ENCODE data around the gene ABCD2.
"Not testable (repeated sequence)": the region's sequence is repeated elsewhere in the genome, so short reads cannot be mapped to it uniquely, and the experiment has no call there.

The ABCD2 gene

DNA sequence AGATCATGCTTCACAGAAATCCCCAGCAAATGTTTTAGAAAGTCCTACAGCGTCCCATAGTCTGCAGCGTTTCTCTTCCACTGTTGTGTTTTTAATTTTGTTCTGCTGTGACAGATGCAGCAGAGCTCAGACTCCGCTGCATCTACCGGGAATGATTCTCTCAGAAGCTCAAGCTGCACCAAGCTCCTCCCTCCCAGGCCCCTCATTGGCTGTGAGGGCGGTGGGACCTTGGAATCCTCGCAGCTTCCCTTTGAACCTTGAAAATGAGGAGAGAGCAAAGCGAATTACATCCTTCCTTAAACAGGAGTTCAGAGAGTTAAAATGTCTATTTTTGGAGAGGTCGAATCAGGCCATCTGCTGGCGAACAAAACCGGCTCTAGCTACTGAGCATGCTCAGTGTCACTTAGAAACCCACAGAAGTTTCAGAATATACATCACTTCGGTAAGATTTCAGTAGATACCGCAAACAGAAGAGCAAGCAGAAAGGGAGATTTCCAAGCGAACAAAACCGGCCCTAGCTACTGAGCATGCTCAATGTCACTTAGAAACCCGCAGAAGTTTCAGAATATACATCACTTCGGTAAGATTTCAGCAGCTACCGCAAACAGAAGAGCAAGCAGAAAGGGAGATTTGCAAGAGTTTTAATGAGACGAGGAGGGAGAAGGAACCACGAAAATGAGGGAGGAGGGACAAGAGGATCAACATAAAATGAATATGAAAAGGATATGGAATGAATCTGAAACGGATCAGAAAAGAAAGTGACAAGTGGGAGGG is at the start of gene ABCD2:
TSS of gene ABCD2 (minus strand) at position 144 of the 774 bp plus-strand sequence. CDS start 188 bp downstream, outside the sequence.
- DNase-seq (ENCODE audit: low spot score): peak; percentile 85

DNA sequence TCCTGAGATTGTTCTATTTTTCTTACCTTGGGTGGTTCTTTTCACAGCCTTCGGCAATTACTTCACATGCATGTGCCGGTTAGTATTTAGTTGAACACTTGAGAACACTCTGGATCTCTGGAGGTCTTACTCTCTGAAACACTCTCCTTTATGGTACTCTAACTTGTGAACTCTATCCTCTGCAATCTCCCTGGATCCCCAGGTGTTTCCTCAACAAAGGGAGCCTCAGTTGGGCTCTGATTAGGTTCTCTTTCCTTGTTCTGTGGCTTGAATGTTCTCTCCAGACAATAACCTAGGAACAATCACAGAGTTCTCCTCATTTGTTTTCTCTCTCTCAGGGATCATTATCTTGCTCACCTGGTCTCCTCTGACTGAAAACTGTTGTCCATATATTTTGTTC is 40.5 kb upstream of the ABCD2 start:
- no peak for DNase-seq (ENCODE audit: low spot score)

DNA sequence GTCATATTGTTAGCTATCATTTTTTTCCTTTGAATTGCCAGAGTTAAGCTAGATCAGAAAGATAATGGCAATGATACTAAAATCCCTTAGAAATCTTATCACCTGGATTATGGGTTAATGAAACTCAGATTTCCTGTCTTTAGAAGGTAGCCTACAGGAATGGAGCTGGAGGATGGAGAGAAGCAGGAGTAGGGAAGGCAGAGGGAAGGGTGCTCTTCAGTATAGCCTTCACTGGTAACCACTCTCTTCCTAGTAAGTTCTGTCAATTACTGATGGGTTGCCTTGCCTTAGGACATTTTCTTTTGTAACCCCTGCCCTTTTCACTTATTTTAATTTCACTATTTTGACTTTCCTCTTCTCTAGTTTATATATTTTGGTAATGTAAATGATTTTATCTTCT is 27.8 kb upstream of the ABCD2 start:
- no peak for DNase-seq (ENCODE audit: low spot score)

DNA sequence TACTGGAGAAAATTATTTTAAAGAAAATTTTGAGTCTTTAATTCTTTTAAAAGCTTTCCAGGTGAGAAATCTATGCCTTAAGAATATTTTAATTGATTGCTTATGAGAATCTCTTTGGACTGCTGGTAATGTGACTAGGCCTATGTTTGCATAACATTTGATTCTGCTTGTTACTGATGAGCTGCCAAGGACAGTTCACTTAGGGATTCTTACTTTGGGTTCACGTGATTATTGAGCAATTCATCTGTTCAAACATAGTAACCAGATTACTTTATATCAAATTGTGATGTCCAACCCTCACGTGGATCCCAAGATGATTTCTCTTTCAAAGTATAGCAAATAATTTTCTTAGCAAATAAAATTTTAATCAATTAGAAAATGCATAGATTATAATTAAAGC is 27.4 kb upstream of the ABCD2 start:
- no peak for DNase-seq (ENCODE audit: low spot score)

DNA sequence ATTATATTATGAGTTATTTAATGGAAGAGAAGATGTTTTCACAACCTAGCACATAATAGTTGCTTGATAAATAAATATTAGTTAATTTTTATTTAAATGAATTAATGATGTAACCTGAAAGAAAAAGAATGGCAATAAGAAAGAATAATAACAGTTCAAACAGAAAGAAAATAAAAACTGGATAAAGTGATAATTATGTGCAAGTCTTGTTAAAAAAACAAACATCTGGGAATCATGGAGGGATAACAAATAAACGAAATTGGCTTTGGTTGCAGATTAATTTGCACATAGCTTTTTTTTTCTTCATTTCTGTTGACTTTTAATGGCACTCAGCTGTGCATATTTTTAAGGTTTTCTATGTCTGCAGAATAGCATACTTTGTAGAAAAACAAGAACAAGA is 23.4 kb upstream of the ABCD2 start:
- no peak for DNase-seq (ENCODE audit: low spot score)

DNA sequence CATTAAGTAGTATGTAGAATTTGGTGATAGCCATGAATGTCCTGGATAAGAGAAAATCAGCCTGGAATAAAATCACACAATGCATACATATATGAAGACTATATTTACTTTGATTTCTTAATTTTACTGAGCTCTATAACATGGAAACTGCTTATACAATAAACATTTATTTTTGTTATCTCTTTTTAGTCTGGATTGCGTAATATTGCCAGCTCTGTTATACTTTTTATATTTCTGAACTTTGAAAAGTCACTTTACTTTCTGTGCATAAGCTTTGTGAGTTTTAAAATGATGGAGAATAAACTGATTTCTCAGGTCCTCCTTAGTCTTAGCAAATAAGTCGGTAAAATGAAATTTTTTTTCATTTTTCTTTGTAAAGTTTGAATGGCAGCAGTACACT is 19.2 kb upstream of the ABCD2 start:
- DNase-seq (ENCODE audit: low spot score): no peak

DNA sequence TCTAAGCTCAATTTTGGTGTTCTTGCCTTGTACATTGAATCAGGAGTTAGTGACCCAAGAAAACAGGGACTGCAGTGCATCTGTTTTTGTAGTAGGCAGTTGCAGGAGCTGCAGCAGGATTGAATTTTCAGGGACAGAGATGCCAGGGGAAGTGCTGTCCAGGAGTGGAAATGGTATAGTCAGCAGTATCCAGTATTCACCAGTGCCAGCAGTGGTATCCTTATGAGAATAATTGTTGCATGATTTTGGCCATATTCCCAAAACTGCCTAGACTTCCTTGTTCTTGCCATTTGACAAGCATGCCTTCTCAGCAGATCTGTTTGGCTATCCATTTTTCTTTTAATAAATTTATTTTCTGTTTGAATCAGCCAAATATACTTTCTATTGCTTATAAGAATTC is 18.6 kb upstream of the ABCD2 start:
- no peak for DNase-seq (ENCODE audit: low spot score)

DNA sequence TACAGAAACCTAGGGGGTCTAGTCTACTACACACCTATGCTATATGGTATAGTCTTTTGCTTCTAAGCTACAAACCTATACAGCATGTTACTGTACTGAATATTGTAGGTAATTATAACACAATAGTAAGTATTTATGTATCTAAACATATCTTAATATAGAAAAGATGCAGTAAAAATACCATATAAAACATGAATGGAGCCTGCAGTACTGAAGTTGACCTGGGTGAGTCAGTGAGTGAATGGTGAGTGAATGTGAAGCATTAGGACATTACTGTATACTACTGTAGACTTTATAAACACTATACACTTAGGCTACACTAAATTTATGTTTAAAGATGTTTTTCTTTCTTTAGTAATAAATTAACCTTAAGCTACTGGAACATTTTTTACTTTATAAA is 13.1 kb upstream of the ABCD2 start:
- DNase-seq (ENCODE audit: low spot score): no peak

DNA sequence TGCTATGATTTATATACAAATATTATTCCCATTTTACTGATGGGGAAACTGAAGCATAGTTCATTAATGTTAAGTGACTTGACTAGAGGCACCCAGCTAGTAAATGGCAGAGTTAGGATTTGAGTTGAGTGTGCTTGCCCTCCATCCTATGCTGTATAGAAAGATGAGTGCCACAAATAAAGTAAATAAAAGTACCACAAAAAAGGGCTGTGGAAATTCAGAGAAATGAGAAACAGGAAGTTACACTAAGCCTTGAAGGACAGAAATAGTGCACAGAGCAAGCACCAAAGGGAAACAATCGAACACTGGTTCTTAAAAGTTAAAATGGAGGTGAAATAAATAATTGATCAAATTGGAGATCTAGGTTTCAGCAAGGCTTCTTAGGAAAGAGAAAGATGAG is 9.2 kb upstream of the ABCD2 start:
- DNase-seq (ENCODE audit: low spot score): no peak

DNA sequence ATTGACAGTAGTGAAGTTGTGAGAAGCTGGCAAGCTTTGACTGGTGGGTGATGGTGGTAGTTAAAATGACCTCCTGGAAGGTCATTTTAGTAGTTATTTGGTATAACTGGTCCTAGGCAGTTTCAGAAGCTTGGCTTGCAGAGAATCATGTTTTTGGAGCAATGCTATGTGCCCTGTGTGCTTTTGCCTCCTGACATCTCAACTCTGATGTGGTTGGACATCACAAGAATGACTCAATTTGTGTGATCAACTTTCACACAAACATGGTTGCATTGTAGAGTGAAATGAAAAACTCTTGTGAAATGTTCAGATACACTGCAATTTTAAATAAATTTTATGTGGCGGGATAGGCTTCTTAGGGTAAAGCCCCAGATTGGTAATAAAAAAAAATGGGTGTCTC is 8.3 kb upstream of the ABCD2 start:
- DNase-seq (ENCODE audit: low spot score): no peak

DNA sequence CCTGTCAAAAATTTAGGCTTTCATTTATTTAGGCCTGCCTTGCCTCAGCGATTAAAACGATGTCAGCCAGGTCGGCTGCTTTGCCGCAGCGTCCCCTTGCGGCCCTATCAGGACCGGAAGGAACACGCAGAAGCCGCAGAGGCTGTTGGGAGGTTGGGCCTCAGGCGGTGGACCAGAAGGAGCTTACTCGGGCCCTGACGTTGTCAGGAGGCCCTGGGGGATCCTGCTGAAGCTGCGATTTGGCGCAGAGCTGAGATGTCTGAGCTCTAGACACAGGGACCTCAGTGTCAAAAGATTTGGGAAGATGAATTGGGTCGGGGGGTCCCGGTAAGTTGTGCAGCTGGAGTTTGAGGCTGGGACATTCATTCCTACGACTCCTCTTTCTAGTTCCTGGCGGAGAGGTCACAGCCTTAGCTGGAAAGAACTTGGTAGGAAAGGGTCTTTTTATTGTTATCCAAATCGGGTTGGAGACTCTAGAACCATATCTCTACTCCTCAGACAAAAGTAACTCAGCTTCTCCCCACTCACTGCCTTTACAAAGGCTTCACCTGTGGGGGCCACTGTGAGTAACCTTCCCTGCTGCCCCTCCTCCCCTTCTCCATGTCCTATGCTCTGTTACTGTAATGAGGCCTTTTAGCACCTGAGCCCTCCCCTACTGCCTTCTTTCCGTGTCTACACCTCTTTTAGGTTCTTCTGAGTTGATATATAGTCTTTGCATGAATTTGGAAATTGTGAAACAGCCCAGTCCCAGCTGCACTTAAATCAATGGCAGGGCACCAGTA is 6.6 kb upstream of the ABCD2 start:
- DNase-seq (ENCODE audit: low spot score): no peak

DNA sequence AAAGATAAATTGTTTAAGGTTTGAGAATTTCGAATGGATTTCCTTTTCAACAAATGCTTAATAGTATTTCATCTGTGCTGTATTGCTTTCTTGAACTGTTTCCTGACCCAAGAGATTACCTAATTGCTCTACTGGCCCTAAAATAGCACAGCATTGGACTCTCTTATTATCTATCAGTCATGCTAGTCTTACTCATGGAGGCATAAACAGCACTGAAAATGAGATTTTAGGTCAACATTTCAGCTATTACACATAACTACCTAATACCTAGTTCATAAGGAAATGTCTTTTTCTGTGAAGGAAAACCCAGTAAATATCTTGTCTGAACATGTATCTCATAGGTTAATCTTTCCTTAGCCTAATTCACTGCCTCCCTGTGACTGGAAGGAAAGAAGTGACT is 4.3 kb upstream of the ABCD2 start:
- no peak for DNase-seq (ENCODE audit: low spot score)

DNA sequence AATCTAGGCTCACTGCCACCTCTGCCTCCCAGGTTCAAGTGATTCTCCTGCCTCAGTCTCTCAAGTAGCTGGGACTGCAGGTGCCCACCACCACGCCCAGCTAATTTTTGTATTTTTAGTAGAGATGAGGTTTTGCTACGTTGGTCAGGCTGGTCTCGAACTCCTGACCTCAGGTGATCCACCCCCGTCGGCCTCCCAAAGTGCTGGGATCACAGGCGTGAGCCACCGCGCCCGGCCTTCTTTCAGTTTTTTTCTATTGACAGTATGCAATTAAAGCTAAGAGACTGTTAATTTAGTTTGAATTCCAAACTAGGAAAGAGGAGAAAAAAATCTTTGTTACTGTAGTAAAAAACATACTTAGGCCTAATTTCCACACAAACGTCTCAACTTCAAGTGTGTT is 3.6 kb upstream of the ABCD2 start:
- DNase-seq (ENCODE audit: low spot score): not testable (repeated sequence)

DNA sequence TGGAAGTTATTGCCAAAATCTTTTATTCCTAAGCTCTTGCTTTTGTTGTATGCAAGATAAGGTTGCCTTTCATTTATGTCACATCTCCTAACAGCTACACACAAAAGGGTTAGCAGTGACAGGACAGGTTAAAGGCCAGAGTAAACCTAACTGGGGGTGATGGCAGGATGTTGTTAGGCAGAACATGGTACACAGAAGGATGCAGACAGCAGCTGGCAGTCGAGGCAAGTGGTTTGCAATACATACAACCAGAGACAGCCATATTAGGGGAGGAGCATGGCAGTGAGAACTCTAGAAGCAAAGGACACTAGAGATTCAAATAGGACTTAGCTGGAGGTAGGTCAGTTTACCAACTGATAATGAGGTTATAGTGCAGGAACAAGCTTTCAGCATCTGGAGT is 2.7 kb upstream of the ABCD2 start:
- no peak for DNase-seq (ENCODE audit: low spot score)

DNA sequence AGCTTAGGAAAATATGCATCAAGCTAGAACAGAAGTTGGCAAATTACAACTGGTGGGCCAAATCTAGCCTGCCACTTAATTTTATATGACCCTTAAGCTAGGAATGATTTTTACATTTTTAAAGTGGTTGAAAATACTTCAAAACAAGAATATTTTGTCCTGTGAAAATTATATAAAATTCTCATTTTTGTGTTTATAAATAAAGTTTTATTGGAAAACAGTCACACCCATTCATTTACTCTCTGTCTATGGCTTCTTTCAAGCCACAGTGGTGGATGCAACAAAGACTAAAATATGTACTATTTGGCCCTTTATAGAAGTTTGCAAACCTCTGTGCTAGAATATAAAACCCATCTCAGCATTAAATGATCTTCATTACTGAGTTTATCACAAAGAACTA is 2.1 kb upstream of the ABCD2 start:
- no peak for DNase-seq (ENCODE audit: low spot score)

DNA sequence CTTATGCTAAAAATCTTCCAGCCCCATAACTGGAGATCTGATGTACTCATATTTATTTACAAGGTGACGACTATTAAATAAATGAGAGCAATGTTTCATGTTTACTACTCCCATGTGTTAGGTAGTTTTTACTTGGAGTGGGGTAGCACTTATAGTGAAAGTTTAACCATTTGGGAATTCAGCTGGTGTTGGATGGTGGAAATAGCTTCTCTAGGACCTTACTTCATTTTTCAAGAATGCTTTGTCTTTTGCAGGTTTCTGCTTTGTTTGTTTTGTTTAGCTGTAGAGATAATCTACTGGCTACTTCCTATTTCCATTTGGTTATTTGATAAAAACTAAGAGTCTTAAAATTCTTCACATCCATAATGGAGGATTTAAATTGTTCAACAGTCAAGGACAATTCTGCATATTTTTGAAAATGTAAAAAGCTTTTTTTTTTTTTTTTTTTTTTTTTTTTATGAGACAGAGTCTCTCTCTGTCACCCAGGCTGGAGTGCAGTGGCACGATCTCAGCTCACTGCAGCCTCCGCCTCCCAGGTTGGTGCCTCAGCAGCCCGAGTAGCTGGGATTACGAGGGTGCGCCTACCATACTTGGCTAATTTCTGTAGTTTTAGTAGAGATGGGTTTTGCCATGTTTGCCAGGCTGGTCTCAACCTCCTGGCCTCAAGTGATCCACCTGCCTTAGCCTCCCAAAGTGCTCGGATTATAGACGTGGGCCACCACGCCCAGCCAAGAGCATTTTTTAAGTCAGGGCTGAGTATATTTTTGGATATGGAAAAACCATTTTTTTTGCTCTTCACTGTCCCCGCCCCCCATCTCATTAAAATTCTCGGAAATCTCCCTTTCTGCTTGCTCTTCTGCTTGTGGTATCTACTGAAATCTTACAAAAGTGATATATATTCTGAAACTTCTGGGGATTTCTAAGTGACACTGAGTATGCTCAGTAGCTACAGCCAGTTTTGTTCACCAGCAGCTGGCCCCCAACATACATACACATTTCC is 1.4 kb upstream of the ABCD2 start:
- DNase-seq (ENCODE audit: low spot score): no peak

DNA sequence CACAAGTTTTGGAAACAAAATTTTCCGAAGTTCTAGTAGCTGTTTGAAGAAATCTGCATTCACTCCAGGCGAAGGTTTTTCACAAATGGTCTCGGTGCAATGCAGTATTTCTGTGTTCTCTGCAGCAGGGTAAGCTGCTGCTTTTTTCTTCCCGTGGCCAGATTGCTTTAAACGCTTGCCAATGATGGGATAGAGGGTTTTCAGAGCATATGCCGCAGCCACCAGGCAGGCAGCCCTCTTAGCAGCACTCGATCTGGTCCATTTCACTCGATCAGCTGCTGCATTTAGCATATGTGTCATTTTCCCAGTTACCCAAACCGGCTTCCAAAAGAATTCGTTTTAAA is 315 bp downstream of the ABCD2 start:
- DNase-seq (ENCODE audit: low spot score): no peak

DNA sequence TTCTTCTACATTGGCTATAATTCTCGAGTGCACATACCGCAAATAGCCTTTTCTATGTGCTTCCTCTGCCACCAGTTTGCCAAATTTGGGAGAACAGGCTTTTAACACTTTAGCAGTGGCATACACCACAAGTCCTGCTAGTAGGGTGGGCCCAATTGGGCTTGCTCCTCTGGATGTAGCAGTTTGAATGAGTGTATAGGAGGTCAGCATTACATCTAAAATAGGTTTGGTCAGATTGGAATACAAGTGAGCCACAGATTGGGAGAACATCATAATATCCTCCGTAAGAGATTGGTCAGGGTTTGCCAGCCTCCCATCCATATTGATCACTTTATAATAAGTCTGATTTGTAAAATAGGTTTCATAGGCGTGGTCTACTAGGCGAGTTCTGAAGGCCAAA is 902 bp downstream of the ABCD2 start:
- no peak for DNase-seq (ENCODE audit: low spot score)

DNA sequence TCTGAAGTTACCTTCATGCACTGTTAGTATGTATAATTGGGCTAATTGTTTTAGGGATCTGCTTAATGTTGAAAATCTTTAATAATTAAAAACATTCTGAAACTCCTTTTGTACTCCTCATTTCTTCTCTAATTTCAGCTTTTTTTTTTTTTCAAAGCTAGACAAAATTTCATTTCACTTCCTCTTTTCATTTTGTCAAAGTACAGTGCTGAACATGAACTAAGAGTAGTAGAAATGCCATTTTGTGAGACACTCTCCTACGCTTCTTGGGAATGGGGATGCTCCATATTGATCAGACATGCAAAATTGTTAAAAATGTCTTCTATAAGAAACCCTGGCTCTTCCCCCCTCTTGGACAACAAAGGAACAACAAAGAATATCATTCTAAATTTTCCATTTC is 1.7 kb downstream of the ABCD2 start:
- DNase-seq (ENCODE audit: low spot score): no peak

DNA sequence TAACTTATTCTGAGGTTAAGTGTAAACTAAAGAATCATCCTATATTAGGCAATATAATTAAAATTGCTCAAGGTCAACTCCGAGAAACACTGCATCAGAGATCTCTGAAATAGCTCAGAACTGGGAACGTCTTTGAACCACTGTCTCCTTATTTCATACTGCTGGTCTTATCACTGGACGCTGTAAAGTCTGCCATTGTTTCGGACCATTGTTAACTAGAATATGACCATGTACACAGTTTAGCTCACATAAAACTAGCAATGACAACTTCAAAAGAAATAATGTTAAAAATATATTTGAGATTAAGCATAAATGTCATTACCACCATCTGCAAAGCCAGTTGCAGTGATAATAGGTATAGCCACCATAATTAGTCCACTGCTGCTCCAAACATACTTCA is 2.9 kb downstream of the ABCD2 start:
- DNase-seq (ENCODE audit: low spot score): no peak

DNA sequence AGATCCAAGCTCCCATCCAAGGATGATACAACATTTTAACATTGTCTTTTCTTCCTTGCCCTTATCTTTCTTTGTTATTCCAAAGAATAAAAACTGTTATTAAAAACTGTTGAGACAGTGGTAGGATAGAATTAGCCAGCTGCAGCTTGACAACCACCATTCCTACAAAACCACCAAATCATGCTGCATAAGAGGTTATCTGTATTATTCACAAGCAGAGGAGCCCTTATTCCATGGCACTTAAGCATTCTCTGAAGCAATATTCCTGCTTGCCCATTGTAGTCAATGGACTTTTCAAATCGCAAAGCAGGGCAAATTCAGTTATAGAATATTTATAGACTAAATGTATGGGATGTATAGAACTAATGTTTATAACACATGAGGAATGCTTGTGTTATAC is 3.4 kb downstream of the ABCD2 start:
- DNase-seq (ENCODE audit: low spot score): no peak

DNA sequence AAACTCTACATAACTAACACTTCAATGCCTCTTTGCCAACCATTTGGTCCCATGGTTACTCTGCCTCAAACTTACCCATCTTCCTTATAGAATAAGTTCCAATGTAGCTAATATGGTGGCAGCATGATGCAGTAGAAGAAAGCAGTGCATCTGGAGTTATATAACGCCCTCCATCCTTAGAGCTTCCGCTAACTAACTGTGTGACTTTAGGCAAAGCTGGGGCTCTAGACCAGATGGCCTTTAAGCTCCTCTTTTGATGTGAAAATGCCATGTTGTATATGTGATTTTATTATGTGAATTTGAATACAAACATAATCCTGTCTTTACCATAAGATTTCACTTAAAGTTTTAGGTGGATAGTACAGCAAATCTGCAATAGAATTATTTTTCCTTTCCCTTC is 6.1 kb downstream of the ABCD2 start:
- no peak for DNase-seq (ENCODE audit: low spot score)

DNA sequence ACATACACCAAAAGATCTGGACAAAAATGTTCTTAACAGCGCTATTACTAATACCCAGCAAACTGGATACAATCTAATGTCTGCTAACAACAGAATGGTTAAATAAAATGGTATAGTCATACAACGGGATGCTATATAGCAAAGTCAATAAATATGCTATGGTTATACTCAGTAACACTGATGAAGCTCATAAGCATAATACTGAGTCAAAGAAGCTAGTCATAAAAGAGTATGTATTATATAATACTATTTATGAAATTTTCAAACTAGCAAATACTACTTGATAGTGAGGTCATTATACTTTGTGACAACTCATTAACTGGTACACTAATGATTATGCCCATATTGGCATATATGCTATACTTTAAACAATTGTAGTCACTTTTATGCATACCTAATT is 7.4 kb downstream of the ABCD2 start:
- DNase-seq (ENCODE audit: low spot score): no peak
